DMS53 treated with DMSO at 0.1 percent for 48 hours (cell line): Measurements from ENCODE around the gene CHRNA4.

Experiments used
- DNase-seq: peaks from one replicate; lab custom pipeline; 2025; ENCODE audit not compliant: unreplicated experiment; lab: John Stamatoyannopoulos, UW

The CHRNA4 gene

GRCh38 chr20:63293871-63294535, 67.1 kb downstream of the CHRNA4 start:
- no peak for DNase-seq

DNA sequence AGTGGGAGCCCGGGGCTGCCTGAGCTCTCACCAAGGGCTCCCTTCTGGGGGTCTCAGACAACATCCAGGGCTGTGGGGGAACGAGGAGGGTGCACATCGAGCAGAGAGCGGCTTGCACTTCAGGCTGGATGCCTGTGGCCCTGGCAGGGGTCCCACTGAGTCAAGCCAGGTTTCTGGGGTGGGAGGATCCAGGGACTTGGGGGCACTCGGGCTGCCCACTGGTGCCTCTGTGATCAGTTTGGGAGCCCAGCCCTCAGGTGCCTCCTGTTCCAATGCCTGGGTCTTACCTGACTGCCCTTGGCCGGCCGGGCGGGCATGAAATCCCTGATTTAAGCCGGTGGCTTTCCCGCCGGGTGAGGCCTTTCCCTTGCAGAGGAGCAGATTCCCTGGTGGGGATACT, 67.7 kb downstream of the CHRNA4 start:
- DNase-seq, result no peak
